ENCODE measurements around the gene TMC3.

DNA sequence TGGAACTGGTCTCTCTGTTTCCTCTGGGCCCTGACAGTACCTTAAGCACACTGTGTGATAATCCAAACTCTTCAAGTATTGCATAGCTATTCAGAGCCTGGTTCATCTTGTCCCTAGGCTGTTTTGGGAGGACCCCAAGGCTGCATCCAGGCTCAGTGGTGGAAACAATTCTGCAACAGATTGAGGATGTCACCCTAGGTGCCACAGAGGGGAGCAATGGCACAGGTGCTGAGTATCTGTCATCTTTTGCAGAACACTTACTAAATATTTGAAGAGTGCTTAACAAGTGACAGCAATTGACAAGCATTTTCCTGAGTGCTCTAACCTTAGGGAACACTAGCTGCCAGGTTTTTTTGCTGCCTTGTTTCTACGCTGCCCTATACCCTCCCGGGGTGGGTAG lies 77.8 kb downstream of the TMC3 start:
- no peak for TF ChIP-seq CTCF (IDR thresholded peaks at IDR 0.05)
- no peak for TF ChIP-seq EZH2 (IDR thresholded peaks at IDR 0.05)

All from neural progenitor cell (in vitro differentiated cells).